ENCODE results near the gene CCDC90B. TPM values are rescaled to one million over a fixed set of nuclear protein-coding genes. Genes with fewer than 3 reads are reported as not detected.

The CCDC90B gene
- total and polyA plus RNA-seq, 2 of the 13 experiments (the other 11 are each of a cell fraction or from before 2014, with no cell fraction given) = 17.1 to 46.1 TPM

- TF ChIP-seq ZNF574 (CRISPR knock-in tag; IDR thresholded peaks at IDR 0.05) (peak; percentile 99), ZNF549 (CRISPR knock-in tag; IDR thresholded peaks at IDR 0.05) (0 out of 2 replicates have a peak, but pooled peaks have one; percentile 34), ATF6 (CRISPR knock-in tag; conservative IDR thresholded peaks at IDR 0.05) (0 out of 2 replicates have a peak, but pooled peaks have one; percentile 78), ZNF619 (CRISPR knock-in tag; IDR thresholded peaks at IDR 0.05) (0 out of 2 replicates have a peak, but pooled peaks have one; percentile 66), ARID4A (CRISPR knock-in tag; IDR thresholded peaks at IDR 0.05; ENCODE audit: borderline replicate concordance) (peak; percentile 92), HMG20B (CRISPR knock-in tag; conservative IDR thresholded peaks at IDR 0.05) (0 out of 2 replicates have a peak, but pooled peaks have one; percentile 20), ZNF879 (CRISPR knock-in tag; IDR thresholded peaks at IDR 0.05) (no peak), ZNF335 (CRISPR knock-in tag; IDR thresholded peaks at IDR 0.05) (peak; percentile 71; the same call in 1 of the 2 replicates), ZNF512 (CRISPR knock-in tag; IDR thresholded peaks at IDR 0.05) (no peak), RARG (CRISPR knock-in tag; IDR thresholded peaks at IDR 0.05; ENCODE audit: low read depth) (no peak), HDAC2 (CRISPR knock-in tag; IDR thresholded peaks at IDR 0.05) (peak; percentile 44), ZSCAN25 (CRISPR knock-in tag; IDR thresholded peaks at IDR 0.05) (no peak), HNF4G (IDR thresholded peaks at IDR 0.05; ENCODE audit: borderline replicate concordance, low read depth, low read length) (peak; percentile 72), HNF4G (CRISPR knock-in tag; IDR thresholded peaks at IDR 0.05; ENCODE audit: borderline replicate concordance, low read depth) (0 out of 2 replicates have a peak, but pooled peaks have one; percentile 61), CAMTA2 (CRISPR knock-in tag; IDR thresholded peaks at IDR 0.05; ENCODE audit: borderline replicate concordance) (0 out of 2 replicates have a peak, but pooled peaks have one; percentile 21), HNF1B (CRISPR knock-in tag; IDR thresholded peaks at IDR 0.05) (peak; percentile 74; the same call in 1 of the 2 replicates)
Measured at GRCh38 chr11:83285771-83286528, at the start of gene CCDC90B (continued).

All from HepG2 (cell line).